Neural cell (in vitro differentiated cells): Measurements from ENCODE around the gene JADE1. TPM values are rescaled to one million over a fixed set of nuclear protein-coding genes. Genes with fewer than 3 reads are reported as not detected.

Experiments used
- H2AFZ ChIP-seq: fragments of 200-600, 300-800 bp; sonication (generic), shearing (Covaris generic); 2 replicates; pipeline ENCODE4 v1.6.0; 2014; ENCODE audit warnings: low read depth, mild to moderate bottlenecking, antibody characterized with exemption, low read length, moderate library complexity
- H3F3A ChIP-seq: fragments of 200-600 bp; shearing (Covaris generic); 2 replicates; pipeline ENCODE4 v1.6.1; 2016; ENCODE audit warnings: mild to moderate bottlenecking, moderate library complexity, mixed read lengths, antibody characterized with exemption, low read length; ENCODE audit not compliant: insufficient read depth, poor library complexity, severe bottlenecking
- H3K27ac ChIP-seq: fragments of 200-600, 300-800 bp; sonication (generic), shearing (Covaris generic); 2 replicates; pipeline ENCODE4 v1.5.1; 2014; ENCODE audit warnings: mild to moderate bottlenecking, low read length, moderate library complexity
- H3K27me3 ChIP-seq: fragments of 300-800, 200-600 bp; sonication (generic), shearing (Covaris generic); 2 replicates; pipeline ENCODE4 v1.6.0; 2014; ENCODE audit warnings: mild to moderate bottlenecking, low read depth, low read length, moderate library complexity; ENCODE audit not compliant: insufficient read depth
- H3K36me3 ChIP-seq: fragments of 300-800, 200-600 bp; sonication (generic), shearing (Covaris generic); 2 replicates; pipeline ENCODE4 v1.5.1; 2014; ENCODE audit warnings: mild to moderate bottlenecking, antibody characterized with exemption, low read length, moderate library complexity; ENCODE audit not compliant: insufficient read depth
- H3K4me2 ChIP-seq: fragments of 300-800, 200-600 bp; sonication (generic), shearing (Covaris generic); 2 replicates; pipeline ENCODE4 v1.6.0; 2014; ENCODE audit warnings: mild to moderate bottlenecking, low read length
- H3K4me3 ChIP-seq: fragments of 300-800, 200-600 bp; sonication (generic), shearing (Covaris generic); 2 replicates; pipeline ENCODE4 v1.5.1; 2014; ENCODE audit warnings: mild to moderate bottlenecking, low read length, moderate library complexity
- H3K79me2 ChIP-seq: fragments of 200-600 bp; shearing (Covaris generic); replicated peaks from 2 replicates; pipeline ENCODE4 v1.6.0; 2014; ENCODE audit warnings: mild to moderate bottlenecking, low read length, moderate library complexity; ENCODE audit not compliant: insufficient read depth
- H3K9ac ChIP-seq: fragments of 300-800, 200-600 bp; sonication (generic), shearing (Covaris generic); 2 replicates; pipeline ENCODE4 v1.6.1; 2016; ENCODE audit warnings: mild to moderate bottlenecking, low read length, mixed read lengths
- H3K9me2 ChIP-seq: fragments of 200-600 bp; shearing (Covaris generic); 2 replicates; pipeline ENCODE4 v1.6.1; 2016; ENCODE audit warnings: mild to moderate bottlenecking, low read length, mixed read lengths; ENCODE audit not compliant: insufficient read depth
- H3K9me3 ChIP-seq: fragments of 200-600, 300-800 bp; sonication (generic), shearing (Covaris generic); 2 replicates; pipeline ENCODE4 v1.6.1; 2016; ENCODE audit warnings: mild to moderate bottlenecking, mixed run types, low read length, moderate library complexity, mixed read lengths
- H4K20me1 ChIP-seq: fragments of 200-600 bp; shearing (Covaris generic); 2 replicates; pipeline ENCODE4 v1.6.1; 2016; ENCODE audit warnings: mild to moderate bottlenecking, mixed run types; ENCODE audit not compliant: insufficient read depth
- EP300 ChIP-seq: fragments of 450-650 bp; conservative IDR thresholded peaks from 2 replicates; pipeline ENCODE4 v1.6.1; 2014; ENCODE audit warnings: antibody characterized with exemption, mild to moderate bottlenecking, moderate library complexity; ENCODE audit not compliant: poor library complexity, severe bottlenecking
- EZH2 ChIP-seq: fragments of 200-600, 300-800 bp; shearing (Covaris generic), sonication (generic); IDR thresholded peaks from 2 replicates; pipeline ENCODE4 v1.6.1; 2014; ENCODE audit warnings: antibody characterized with exemption, low read length, borderline replicate concordance, mild to moderate bottlenecking; ENCODE audit not compliant: insufficient read depth, poor library complexity, severe bottlenecking
- MXI1 ChIP-seq: fragments of 450-650 bp; conservative IDR thresholded peaks from 2 replicates; pipeline ENCODE4 v1.6.1; 2014; ENCODE audit warnings: antibody characterized with exemption, mild to moderate bottlenecking; ENCODE audit not compliant: poor library complexity, severe bottlenecking
- POLR2AphosphoS5 ChIP-seq: IDR thresholded peaks from 2 replicates; pipeline ENCODE4 v1.6.1; 2012
- RAD21 ChIP-seq: fragments of 450-650 bp; conservative IDR thresholded peaks from 2 replicates; pipeline ENCODE4 v1.6.1; 2014; ENCODE audit warnings: antibody characterized with exemption, mild to moderate bottlenecking, moderate library complexity
- SMC3 ChIP-seq: fragments of 450-650 bp; conservative IDR thresholded peaks from 2 replicates; pipeline ENCODE4 v1.6.1; 2014; ENCODE audit warnings: antibody characterized with exemption, mild to moderate bottlenecking, moderate library complexity; ENCODE audit not compliant: poor library complexity
- TAF1 ChIP-seq: IDR thresholded peaks from 2 replicates; pipeline ENCODE4 v1.6.1; 2012; ENCODE audit warnings: low read depth
- polyA plus RNA-seq: library from polyadenylated mRNA; depleted of rRNA; stranded (reverse); fragments of >200 nt; gene quantifications from 2 replicates; pipeline ENCODE4 v1.2.3, GENCODE V29; 2014
- TF ChIP-seq, protein P1 (sequence below): IDR thresholded peaks from 2 replicates; pipeline ENCODE4 v1.6.1; 2012; ENCODE audit warnings: borderline replicate concordance
- TF ChIP-seq, protein P2 (sequence below): fragments of 450-650 bp; IDR thresholded peaks from 2 replicates; pipeline ENCODE4 v1.5.1; 2014; ENCODE audit warnings: antibody characterized with exemption, mild to moderate bottlenecking, moderate library complexity; ENCODE audit not compliant: poor library complexity, severe bottlenecking

Gene JADE1
- polyA plus RNA-seq, 1 donor from 2014 or later = 14.5 TPM

DNA sequence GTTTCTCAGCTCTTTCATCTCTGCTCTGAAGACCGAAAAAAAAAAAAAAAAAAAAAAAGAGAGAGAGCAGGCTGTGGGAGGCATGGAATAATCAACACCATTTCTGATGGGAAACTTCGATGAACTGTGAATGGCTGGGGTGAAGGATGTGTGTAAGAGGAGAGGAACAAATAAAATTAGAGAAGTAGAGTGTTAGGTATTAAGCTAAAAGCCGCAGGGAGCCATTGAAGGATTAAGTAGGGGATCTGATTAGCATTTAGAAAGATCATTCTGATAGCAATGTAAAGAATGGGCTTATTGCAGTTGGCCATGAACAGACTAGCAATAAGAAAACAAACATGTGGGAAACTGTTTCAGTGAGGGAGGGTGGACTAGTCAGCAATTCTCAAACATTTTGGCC, 33.6 kb upstream of the JADE1 start:
- Histone ChIP-seq H3K27me3 (no peaks in the 10 kb centered on the region), H3F3A (no peaks in the 10 kb centered on the region), H3K9me3 (no peaks in the 10 kb centered on the region), H3K79me2 (no peaks in the 10 kb centered on the region), H3K36me3 (no peaks in the 10 kb centered on the region), H3K9me2 (no peaks in the 10 kb centered on the region), H4K20me1 (no peaks in the 10 kb centered on the region), H2AFZ (no peak overlapping the region), H3K4me3 (no peak overlapping the region), H3K9ac (no peak overlapping the region), H3K27ac (no peak overlapping the region), H3K4me2 (no peak overlapping the region)
- TF ChIP-seq EZH2 (no peak), POLR2AphosphoS5 (no peak), TAF1 (no peak), EP300 (no peak), RAD21 (no peak), SMC3 (no peak), MXI1 (no peak)
- TF ChIP-seq, protein P1, sequence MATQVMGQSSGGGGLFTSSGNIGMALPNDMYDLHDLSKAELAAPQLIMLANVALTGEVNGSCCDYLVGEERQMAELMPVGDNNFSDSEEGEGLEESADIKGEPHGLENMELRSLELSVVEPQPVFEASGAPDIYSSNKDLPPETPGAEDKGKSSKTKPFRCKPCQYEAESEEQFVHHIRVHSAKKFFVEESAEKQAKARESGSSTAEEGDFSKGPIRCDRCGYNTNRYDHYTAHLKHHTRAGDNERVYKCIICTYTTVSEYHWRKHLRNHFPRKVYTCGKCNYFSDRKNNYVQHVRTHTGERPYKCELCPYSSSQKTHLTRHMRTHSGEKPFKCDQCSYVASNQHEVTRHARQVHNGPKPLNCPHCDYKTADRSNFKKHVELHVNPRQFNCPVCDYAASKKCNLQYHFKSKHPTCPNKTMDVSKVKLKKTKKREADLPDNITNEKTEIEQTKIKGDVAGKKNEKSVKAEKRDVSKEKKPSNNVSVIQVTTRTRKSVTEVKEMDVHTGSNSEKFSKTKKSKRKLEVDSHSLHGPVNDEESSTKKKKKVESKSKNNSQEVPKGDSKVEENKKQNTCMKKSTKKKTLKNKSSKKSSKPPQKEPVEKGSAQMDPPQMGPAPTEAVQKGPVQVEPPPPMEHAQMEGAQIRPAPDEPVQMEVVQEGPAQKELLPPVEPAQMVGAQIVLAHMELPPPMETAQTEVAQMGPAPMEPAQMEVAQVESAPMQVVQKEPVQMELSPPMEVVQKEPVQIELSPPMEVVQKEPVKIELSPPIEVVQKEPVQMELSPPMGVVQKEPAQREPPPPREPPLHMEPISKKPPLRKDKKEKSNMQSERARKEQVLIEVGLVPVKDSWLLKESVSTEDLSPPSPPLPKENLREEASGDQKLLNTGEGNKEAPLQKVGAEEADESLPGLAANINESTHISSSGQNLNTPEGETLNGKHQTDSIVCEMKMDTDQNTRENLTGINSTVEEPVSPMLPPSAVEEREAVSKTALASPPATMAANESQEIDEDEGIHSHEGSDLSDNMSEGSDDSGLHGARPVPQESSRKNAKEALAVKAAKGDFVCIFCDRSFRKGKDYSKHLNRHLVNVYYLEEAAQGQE = no peak
- TF ChIP-seq, protein P2, sequence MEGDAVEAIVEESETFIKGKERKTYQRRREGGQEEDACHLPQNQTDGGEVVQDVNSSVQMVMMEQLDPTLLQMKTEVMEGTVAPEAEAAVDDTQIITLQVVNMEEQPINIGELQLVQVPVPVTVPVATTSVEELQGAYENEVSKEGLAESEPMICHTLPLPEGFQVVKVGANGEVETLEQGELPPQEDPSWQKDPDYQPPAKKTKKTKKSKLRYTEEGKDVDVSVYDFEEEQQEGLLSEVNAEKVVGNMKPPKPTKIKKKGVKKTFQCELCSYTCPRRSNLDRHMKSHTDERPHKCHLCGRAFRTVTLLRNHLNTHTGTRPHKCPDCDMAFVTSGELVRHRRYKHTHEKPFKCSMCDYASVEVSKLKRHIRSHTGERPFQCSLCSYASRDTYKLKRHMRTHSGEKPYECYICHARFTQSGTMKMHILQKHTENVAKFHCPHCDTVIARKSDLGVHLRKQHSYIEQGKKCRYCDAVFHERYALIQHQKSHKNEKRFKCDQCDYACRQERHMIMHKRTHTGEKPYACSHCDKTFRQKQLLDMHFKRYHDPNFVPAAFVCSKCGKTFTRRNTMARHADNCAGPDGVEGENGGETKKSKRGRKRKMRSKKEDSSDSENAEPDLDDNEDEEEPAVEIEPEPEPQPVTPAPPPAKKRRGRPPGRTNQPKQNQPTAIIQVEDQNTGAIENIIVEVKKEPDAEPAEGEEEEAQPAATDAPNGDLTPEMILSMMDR = no peak

DNA sequence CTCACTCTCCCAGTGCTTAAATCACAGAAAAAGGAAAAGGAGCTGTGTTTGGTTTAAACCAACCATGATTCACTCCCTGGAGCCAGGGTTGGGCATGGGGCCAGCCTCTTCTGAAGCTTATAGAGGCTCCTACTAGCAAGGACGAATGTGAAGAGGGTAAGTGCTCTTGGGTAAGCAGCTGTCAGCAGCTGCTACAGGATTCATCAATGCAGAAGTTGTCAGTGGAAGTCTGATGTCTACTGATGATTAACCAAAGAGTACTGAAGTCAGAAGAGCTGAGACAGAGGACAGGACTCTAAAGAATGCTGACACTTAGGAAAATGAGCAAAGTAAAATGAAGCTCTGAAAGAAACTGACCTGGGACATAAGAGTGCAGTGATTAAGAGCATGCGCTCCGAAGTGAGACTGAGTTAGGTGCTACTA, 32.7 kb upstream of the JADE1 start:
- no peak overlapping the region for H3K4me2 ChIP-seq
- H3K4me3 ChIP-seq = no peak overlapping the region
- no peaks in the 10 kb centered on the region for H3K36me3 ChIP-seq
- H3F3A ChIP-seq = no peaks in the 10 kb centered on the region
- H2AFZ ChIP-seq = no peak overlapping the region
- TF ChIP-seq MXI1 = no peak
- TF ChIP-seq EP300 = no peak
- TF ChIP-seq TAF1 = no peak
- no peak for TF ChIP-seq SMC3
- TF ChIP-seq POLR2AphosphoS5 = no peak
- TF ChIP-seq, protein P1 = no peak
- TF ChIP-seq EZH2 = no peak
- no peak for TF ChIP-seq RAD21
- TF ChIP-seq, protein P2 = no peak
- H3K27me3 ChIP-seq = no peaks in the 10 kb centered on the region
- H3K9me3 ChIP-seq = no peaks in the 10 kb centered on the region
- no peaks in the 10 kb centered on the region for H3K79me2 ChIP-seq
- no peak overlapping the region for H3K9ac ChIP-seq
- no peaks in the 10 kb centered on the region for H4K20me1 ChIP-seq
- no peak overlapping the region for H3K27ac ChIP-seq
- H3K9me2 ChIP-seq = no peaks in the 10 kb centered on the region
